ENCODE results near the gene KRT7. TPM values are rescaled to one million over a fixed set of nuclear protein-coding genes. Genes with fewer than 3 reads are reported as not detected.

Gene KRT7
- total and polyA plus RNA-seq, 5 donors, result 0.16 to 3.0 (median 1.0) TPM; not detected in 1

- Histone ChIP-seq H3K9me3 (ENCODE audit: control insufficient read depth, low read length) (no peaks in the 10 kb centered on the region), H3K4me1 (ENCODE audit: control insufficient read depth, insufficient read depth, low read length) (peaks cover 3% of the 10 kb centered on the region), H3K27me3 (ENCODE audit: control insufficient read depth, insufficient read depth) (no peaks in the 10 kb centered on the region), H3K27ac (ENCODE audit: low read length) (no peak overlapping the region), H3K4me3 (ENCODE audit: low read length) (no peak overlapping the region)
- ATAC-seq (no peak), DNase-seq (peak in 1 of 3 donors; percentile 52)
- intact Hi-C loops (cut with DNase I), result no loop called here
- 92% methylated on average over 15 of the region's 15 CpGs for WGBS
Observed at GRCh38 chr12:52200781-52201450, 32.1 kb upstream of the KRT7 start.

GRCh38 chr12:52201451-52201839 is 31.6 kb upstream of the KRT7 start:
- H3K27me3 ChIP-seq (ENCODE audit: control insufficient read depth, insufficient read depth), result no peaks in the 10 kb centered on the region
- ATAC-seq, result no peak
- H3K4me3 ChIP-seq (ENCODE audit: low read length), result no peak overlapping the region
- no peak overlapping the region for H3K27ac ChIP-seq (ENCODE audit: low read length)
- no peak for DNase-seq
- intact Hi-C loops (cut with DNase I), result no loop called here
- WGBS, result 52% methylated on average over 3 of the region's 3 CpGs
- no peaks in the 10 kb centered on the region for H3K9me3 ChIP-seq (ENCODE audit: control insufficient read depth, low read length)
- H3K4me1 ChIP-seq (ENCODE audit: control insufficient read depth, insufficient read depth, low read length), result peaks cover 3% of the 10 kb centered on the region

- no peaks in the 10 kb centered on the region for H3K9me3 ChIP-seq (ENCODE audit: control insufficient read depth, low read length)
- ATAC-seq (no peak), DNase-seq (peak in 1 of 3 donors; percentile 45)
- 36% methylated on average over 18 of the region's 18 CpGs for WGBS
- H3K4me3 ChIP-seq (ENCODE audit: low read length), result no peak overlapping the region
- intact Hi-C loops (cut with DNase I), result no loop called here
- H3K27ac ChIP-seq (ENCODE audit: low read length), result no peak overlapping the region
- H3K4me1 ChIP-seq (ENCODE audit: control insufficient read depth, insufficient read depth, low read length), result peaks cover 3% of the 10 kb centered on the region
- H3K27me3 ChIP-seq (ENCODE audit: control insufficient read depth, insufficient read depth), result no peaks in the 10 kb centered on the region
Observed at GRCh38 chr12:52202361-52203078, 30.5 kb upstream of the KRT7 start.

- Histone ChIP-seq H3K4me3 (ENCODE audit: low read length) (no peak overlapping the region), H3K4me1 (ENCODE audit: control insufficient read depth, insufficient read depth, low read length) (peaks cover 3% of the 10 kb centered on the region), H3K9me3 (ENCODE audit: control insufficient read depth, low read length) (no peaks in the 10 kb centered on the region), H3K27ac (ENCODE audit: low read length) (no peak overlapping the region), H3K27me3 (ENCODE audit: control insufficient read depth, insufficient read depth) (no peaks in the 10 kb centered on the region)
- 59% methylated on average over 19 of the region's 19 CpGs for WGBS
- intact Hi-C loops (cut with DNase I), result no loop called here
- DNase-seq (peak; percentile 40 to 79 (median 75)), ATAC-seq (peak; percentile 9 to 25)
Observed at GRCh38 chr12:52203079-52203921, 29.7 kb upstream of the KRT7 start.

GRCh38 chr12:52204095-52204930 is 28.7 kb upstream of the KRT7 start:
- 93% methylated on average over 18 of the region's 18 CpGs for WGBS
- Histone ChIP-seq H3K9me3 (ENCODE audit: control insufficient read depth, low read length) (no peaks in the 10 kb centered on the region), H3K4me3 (ENCODE audit: low read length) (no peak overlapping the region), H3K27ac (ENCODE audit: low read length) (no peak overlapping the region), H3K27me3 (ENCODE audit: control insufficient read depth, insufficient read depth) (no peaks in the 10 kb centered on the region), H3K4me1 (ENCODE audit: control insufficient read depth, insufficient read depth, low read length) (no peaks in the 10 kb centered on the region)
- DNase-seq (no peak), ATAC-seq (no peak)
- intact Hi-C loops (cut with DNase I), result no loop called here

- Histone ChIP-seq H3K27me3 (ENCODE audit: control insufficient read depth, insufficient read depth) (no peaks in the 10 kb centered on the region), H3K4me3 (ENCODE audit: low read length) (no peak overlapping the region), H3K9me3 (ENCODE audit: control insufficient read depth, low read length) (no peaks in the 10 kb centered on the region), H3K4me1 (ENCODE audit: control insufficient read depth, insufficient read depth, low read length) (no peaks in the 10 kb centered on the region), H3K27ac (ENCODE audit: low read length) (no peak overlapping the region)
- intact Hi-C loops (cut with DNase I), result no loop called here
- 87% methylated on average over 7 of the region's 7 CpGs for WGBS
- DNase-seq (no peak), ATAC-seq (no peak)
Observed at GRCh38 chr12:52204931-52205505, 28.0 kb upstream of the KRT7 start.

GRCh38 chr12:52205612-52206303 is 27.3 kb upstream of the KRT7 start:
- no peaks in the 10 kb centered on the region for H3K27me3 ChIP-seq (ENCODE audit: control insufficient read depth, insufficient read depth)
- no peak overlapping the region for H3K4me3 ChIP-seq (ENCODE audit: low read length)
- ATAC-seq (no peak), DNase-seq (no peak)
- no peaks in the 10 kb centered on the region for H3K9me3 ChIP-seq (ENCODE audit: control insufficient read depth, low read length)
- H3K27ac ChIP-seq (ENCODE audit: low read length), result no peak overlapping the region
- 89% methylated on average over 4 of the region's 4 CpGs for WGBS
- intact Hi-C loops (cut with DNase I), result no loop called here
- no peaks in the 10 kb centered on the region for H3K4me1 ChIP-seq (ENCODE audit: control insufficient read depth, insufficient read depth, low read length)

GRCh38 chr12:52206304-52207040 is 26.6 kb upstream of the KRT7 start:
- no peaks in the 10 kb centered on the region for H3K27me3 ChIP-seq (ENCODE audit: control insufficient read depth, insufficient read depth)
- H3K9me3 ChIP-seq (ENCODE audit: control insufficient read depth, low read length), result no peaks in the 10 kb centered on the region
- no peak overlapping the region for H3K4me3 ChIP-seq (ENCODE audit: low read length)
- intact Hi-C loops (cut with DNase I), result no loop called here
- H3K4me1 ChIP-seq (ENCODE audit: control insufficient read depth, insufficient read depth, low read length), result no peaks in the 10 kb centered on the region
- ATAC-seq (no peak), DNase-seq (no peak)
- WGBS, result 90% methylated on average over 9 of the region's 9 CpGs
- no peak overlapping the region for H3K27ac ChIP-seq (ENCODE audit: low read length)

- no peaks in the 10 kb centered on the region for H3K27me3 ChIP-seq (ENCODE audit: control insufficient read depth, insufficient read depth)
- no peaks in the 10 kb centered on the region for H3K4me1 ChIP-seq (ENCODE audit: control insufficient read depth, insufficient read depth, low read length)
- DNase-seq (no peak), ATAC-seq (no peak)
- intact Hi-C loops (cut with DNase I), result no loop called here
- no peak overlapping the region for H3K4me3 ChIP-seq (ENCODE audit: low read length)
- H3K9me3 ChIP-seq (ENCODE audit: control insufficient read depth, low read length), result no peaks in the 10 kb centered on the region
- no peak overlapping the region for H3K27ac ChIP-seq (ENCODE audit: low read length)
- WGBS, result 98% methylated on average over 2 of the region's 2 CpGs
Observed at GRCh38 chr12:52207106-52207505, 25.9 kb upstream of the KRT7 start.
